ENCODE measurements around the gene TAGLN2.

The TAGLN2 gene

DNA sequence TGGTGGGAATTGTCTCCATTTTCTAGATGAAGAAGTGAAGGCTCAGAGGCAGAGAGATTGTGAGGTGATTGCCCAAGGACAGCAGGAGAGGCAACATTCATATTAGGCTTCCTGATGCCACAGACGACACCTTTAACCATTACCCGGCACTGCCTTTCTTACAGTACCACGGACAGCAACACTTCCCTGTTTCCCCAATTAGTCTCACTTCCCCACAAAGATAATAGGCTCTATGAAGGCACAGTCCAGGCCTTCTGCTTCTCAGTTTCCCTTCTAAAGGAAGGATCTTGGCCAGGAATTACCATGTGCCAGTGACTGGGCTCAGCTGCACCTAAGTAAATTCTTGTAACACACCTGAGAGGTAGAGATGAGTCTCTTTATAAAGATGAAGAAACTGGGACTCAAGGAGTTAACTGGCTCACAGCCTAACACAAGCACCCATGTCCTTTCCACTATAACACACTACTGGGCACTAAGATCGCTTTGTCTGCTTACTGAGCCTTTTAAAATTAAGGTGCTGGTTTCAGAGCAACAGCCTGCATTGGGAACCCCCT is 10.5 kb upstream of the TAGLN2 start:
- TF ChIP-seq, protein P1, sequence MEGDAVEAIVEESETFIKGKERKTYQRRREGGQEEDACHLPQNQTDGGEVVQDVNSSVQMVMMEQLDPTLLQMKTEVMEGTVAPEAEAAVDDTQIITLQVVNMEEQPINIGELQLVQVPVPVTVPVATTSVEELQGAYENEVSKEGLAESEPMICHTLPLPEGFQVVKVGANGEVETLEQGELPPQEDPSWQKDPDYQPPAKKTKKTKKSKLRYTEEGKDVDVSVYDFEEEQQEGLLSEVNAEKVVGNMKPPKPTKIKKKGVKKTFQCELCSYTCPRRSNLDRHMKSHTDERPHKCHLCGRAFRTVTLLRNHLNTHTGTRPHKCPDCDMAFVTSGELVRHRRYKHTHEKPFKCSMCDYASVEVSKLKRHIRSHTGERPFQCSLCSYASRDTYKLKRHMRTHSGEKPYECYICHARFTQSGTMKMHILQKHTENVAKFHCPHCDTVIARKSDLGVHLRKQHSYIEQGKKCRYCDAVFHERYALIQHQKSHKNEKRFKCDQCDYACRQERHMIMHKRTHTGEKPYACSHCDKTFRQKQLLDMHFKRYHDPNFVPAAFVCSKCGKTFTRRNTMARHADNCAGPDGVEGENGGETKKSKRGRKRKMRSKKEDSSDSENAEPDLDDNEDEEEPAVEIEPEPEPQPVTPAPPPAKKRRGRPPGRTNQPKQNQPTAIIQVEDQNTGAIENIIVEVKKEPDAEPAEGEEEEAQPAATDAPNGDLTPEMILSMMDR (IDR thresholded peaks at IDR 0.05; ENCODE audit: control insufficient read depth, extremely low read depth, insufficient read depth): no peak
- H3K4me3 ChIP-seq (ENCODE audit: low read depth, low read length): no peak overlapping the region
- no peak for DNase-seq (ENCODE audit: low read depth)

- TF ChIP-seq, protein P1 (IDR thresholded peaks at IDR 0.05; ENCODE audit: control insufficient read depth, extremely low read depth, insufficient read depth): no peak
- H3K4me3 ChIP-seq (ENCODE audit: low read depth, low read length): no peak overlapping the region
- no peak for DNase-seq (ENCODE audit: low read depth)
Observed at GRCh38 chr1:159935305-159935704, 10.0 kb upstream of the TAGLN2 start.

DNA sequence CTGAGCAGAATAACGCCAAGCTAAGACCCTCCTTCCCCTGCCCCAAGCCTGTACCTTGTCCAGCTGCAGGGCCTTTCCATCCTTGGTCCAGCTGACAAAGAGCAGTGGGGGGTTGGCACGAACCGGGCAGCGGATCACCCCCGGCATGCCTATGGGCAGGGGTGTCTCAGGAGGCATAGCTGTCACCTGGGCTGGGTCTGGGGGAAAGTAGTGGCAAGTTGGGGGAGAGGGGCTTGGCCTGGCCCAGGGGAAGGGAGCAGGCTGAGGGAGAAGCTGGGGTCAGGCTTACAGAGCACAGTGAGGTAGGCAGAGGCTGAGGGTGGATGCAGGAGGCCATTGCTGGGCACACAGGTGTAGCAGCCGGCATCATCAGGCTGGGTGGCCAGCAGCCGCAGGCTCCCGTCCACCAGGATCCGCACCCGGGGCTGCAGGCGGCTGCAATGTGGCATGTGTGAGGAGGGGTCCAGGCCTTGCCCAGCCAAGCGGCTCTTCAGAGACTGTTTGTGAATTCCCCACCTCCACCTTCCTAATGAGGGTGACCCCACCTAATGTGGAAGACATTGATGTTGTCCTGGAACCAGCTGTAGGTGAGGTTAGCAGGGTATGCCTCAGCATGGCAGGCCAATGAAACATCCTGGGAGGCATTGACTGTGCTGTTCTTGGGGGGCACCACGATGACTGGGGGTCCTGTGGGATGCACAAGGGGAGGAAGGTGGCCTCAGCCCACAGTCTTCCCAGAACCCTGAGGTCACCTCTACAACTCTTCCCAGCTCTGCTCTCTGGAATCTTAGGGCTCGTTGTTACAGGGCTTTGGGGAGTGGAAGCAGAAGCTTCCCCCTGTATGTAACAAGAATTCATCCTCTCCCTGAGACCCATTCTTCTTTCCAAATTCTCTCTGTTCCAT is 9.1 kb upstream of the TAGLN2 start:
- TF ChIP-seq, protein P1 (IDR thresholded peaks at IDR 0.05; ENCODE audit: control insufficient read depth, extremely low read depth, insufficient read depth): no peak
- no peak for DNase-seq (ENCODE audit: low read depth)
- H3K4me3 ChIP-seq (ENCODE audit: low read depth, low read length): no peak overlapping the region

- TF ChIP-seq, protein P1 (IDR thresholded peaks at IDR 0.05; ENCODE audit: control insufficient read depth, extremely low read depth, insufficient read depth): no peak
- no peak for DNase-seq (ENCODE audit: low read depth)
- H3K4me3 ChIP-seq (ENCODE audit: low read depth, low read length): no peak overlapping the region
Observed at GRCh38 chr1:159933347-159933746, 8.0 kb upstream of the TAGLN2 start.

- DNase-seq (ENCODE audit: low read depth): no peak
- no peak overlapping the region for H3K4me3 ChIP-seq (ENCODE audit: low read depth, low read length)
- TF ChIP-seq, protein P1 (IDR thresholded peaks at IDR 0.05; ENCODE audit: control insufficient read depth, extremely low read depth, insufficient read depth): no peak
Observed at GRCh38 chr1:159932296-159933285, 7.3 kb upstream of the TAGLN2 start.

GRCh38 chr1:159931795-159932173 is 6.5 kb upstream of the TAGLN2 start:
- no peak overlapping the region for H3K4me3 ChIP-seq (ENCODE audit: low read depth, low read length)
- TF ChIP-seq, protein P1 (IDR thresholded peaks at IDR 0.05; ENCODE audit: control insufficient read depth, extremely low read depth, insufficient read depth): no peak
- no peak for DNase-seq (ENCODE audit: low read depth)
